Heart left ventricle (tissue), 13 donors: ENCODE measurements around the gene GGCT.

Source experiments
- CTCF ChIP-seq, 12 donors: fragments of 200-600 bp; sonication (generic) in 4 of 12; IDR thresholded peaks; one replicate each; pipeline versions ENCODE4 v1.5.0 to v1.8.0; 2018 to 2022; ENCODE audit warnings: antibody characterized with exemption in 12 of 12, mild to moderate bottlenecking in 5 of 12
- POLR2A ChIP-seq, 2 donors: fragments of 450-650 bp; IDR thresholded peaks; one replicate each; pipeline ENCODE4 v1.6.1; 2017; ENCODE audit warnings: antibody characterized with exemption in 2 of 2, mild to moderate bottlenecking in 2 of 2, moderate library complexity in 2 of 2
- donor health status: ischemic (EF 13 %, LVEDD 7.1; RV severe dilation, severe dysfunction).
- donor health status: DM: no; HTN: yes; CAD: no.
- donor health status: DM: no; HTN: no; CAD: no.
- donor health status: ischemic (EF 25% LVEDD 6.9; RV normal size, moderate dysfunction).
- donor health status: ischemic (EF 25% LVEDD 5.7; RV mildly dilated, moderate dysfunction).
- donor health status: ischemic (EF 35%, LVEDD 5.7; RV mildly dilated, moderate dysfunction).
- donor health status: nonischemic (EF 11% LVEDD 7.7; RV severe dilation, severe dysfunction).
- donor health status: DM: yes; HTN: yes; CAD: no.
- donor health status: PGD.
- donor health status: ischemic (EF 29% LVEDD 5.4; RV normal size, mild dysfunction).
- donor health status: nonischemic (EF 23%, LVEDD 6.1; RV moderate dilation, normal function).

DNA sequence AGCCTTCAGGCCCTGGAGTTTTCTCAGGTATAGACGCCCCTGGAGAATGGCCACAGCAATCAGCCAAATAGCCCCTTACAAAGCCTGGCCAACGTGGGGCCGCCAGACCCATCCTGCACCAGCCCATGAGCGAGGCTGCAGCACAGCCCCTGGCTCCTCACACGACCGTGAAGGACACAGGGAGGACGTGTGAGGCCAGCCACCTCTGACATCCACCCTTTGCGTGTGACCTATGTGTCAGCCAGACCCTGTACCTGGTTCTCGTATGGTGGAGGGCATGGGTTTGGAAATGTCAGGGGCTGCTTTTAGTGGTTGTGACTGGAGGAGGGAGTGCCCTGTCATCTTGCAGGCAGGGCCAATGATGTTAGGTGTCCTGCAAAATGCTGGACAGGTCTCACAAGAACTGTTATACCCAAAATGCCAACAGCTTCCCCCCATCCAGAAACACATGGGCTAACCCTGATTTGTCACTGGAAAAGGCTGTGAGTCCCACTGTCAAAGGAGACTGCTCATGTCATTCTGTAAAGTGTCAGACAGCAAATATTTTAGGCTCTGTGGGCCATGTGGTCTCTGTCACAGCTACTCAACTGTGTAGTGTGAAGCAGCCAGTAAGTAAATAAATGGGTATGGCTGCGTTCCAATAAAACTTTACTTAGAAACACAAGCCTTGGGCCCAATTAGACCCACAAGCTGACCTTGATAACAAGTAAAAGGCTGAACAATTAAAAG, 56.0 kb downstream of the GGCT start:
- TF ChIP-seq CTCF (IDR thresholded peaks at IDR 0.05), result no peak
- no peak for TF ChIP-seq POLR2A (IDR thresholded peaks at IDR 0.05)
